RWPE1 (cell line): ENCODE data around the gene PNPLA1.

Experiments used
- CTCF ChIA-PET: fragments of 350-600 bp; sonication (Branson Sonifier 250); formaldehyde crosslinking; extraction: SDS; loops from one replicate; lab custom pipeline; 2021; lab: Yijun Ruan, JAX
- POLR2A ChIA-PET: fragments of 400-600 bp; formaldehyde crosslinking; extraction: SDS; loops from one replicate; lab custom pipeline; 2020; ENCODE audit warnings: antibody characterized with exemption; ENCODE audit not compliant: low non-redundant PET; lab: Yijun Ruan, JAX
- DNase-seq: peaks from one replicate; pipeline ENCODE4 v3.0.0; 2012; ENCODE audit warnings: low spot score
- H3K27ac ChIP-seq: fragments of 450-650 bp; 2 replicates; pipeline ENCODE4 v1.5.1; 2017
- CTCF ChIP-seq: fragments of 450-650 bp; conservative IDR thresholded peaks from 2 replicates; pipeline ENCODE4 v1.5.1; 2017; ENCODE audit warnings: low read depth, mild to moderate bottlenecking

PNPLA1 gene

GRCh38 chr6:36244641-36245280 is 25.1 kb upstream of the PNPLA1 start:
- ChIA-PET CTCF (interaction anchor here (0.6 kb wide), 1 partner anchor 28 kb away, joined by 3 read pairs; no protein-coding TSS in a partner anchor), POLR2A (no interaction called here)
- DNase-seq, result no peak
- TF ChIP-seq CTCF, result no peak
- H3K27ac ChIP-seq, result no peak overlapping the region

GRCh38 chr6:36245572-36246061 is 24.2 kb upstream of the PNPLA1 start:
- H3K27ac ChIP-seq, result no peak overlapping the region
- ChIA-PET POLR2A (no interaction called here), CTCF (no interaction called here)
- DNase-seq, result no peak
- TF ChIP-seq CTCF, result no peak

GRCh38 chr6:36246506-36247268 is 23.2 kb upstream of the PNPLA1 start:
- H3K27ac ChIP-seq, result no peak overlapping the region
- DNase-seq, result no peak
- ChIA-PET POLR2A (no interaction called here), CTCF (interaction anchor here (0.7 kb wide), 1 partner anchor 208 kb away, joined by 4 read pairs; no protein-coding TSS in a partner anchor)
- TF ChIP-seq CTCF, result no peak

- POLR2A ChIA-PET, result no interaction called here
- no peak overlapping the region for H3K27ac ChIP-seq
- no peak for TF ChIP-seq CTCF
- CTCF ChIA-PET, result no interaction called here
- no peak for DNase-seq
Measured at GRCh38 chr6:36247693-36248092, 22.2 kb upstream of the PNPLA1 start.

GRCh38 chr6:36248980-36249379 is 20.9 kb upstream of the PNPLA1 start:
- H3K27ac ChIP-seq, result no peak overlapping the region
- no peak for TF ChIP-seq CTCF
- DNase-seq, result no peak
- CTCF ChIA-PET, result no interaction called here
- POLR2A ChIA-PET, result no interaction called here

- CTCF ChIA-PET, result no interaction called here
- no peak for TF ChIP-seq CTCF
- H3K27ac ChIP-seq, result no peak overlapping the region
- POLR2A ChIA-PET, result no interaction called here
- no peak for DNase-seq
Measured at GRCh38 chr6:36249536-36249935, 20.3 kb upstream of the PNPLA1 start.
